PC-3 (cell line): ENCODE data around the gene TGFB3. TPM values are rescaled to one million over a fixed set of nuclear protein-coding genes. Genes with fewer than 3 reads are reported as not detected.

ENCODE experiments used
- ATAC-seq: fragments of 200-7000 bp; cut with Tn5 transposase; 2 replicates; pipeline ENCODE4 v1.9.1; 2020; ENCODE audit warnings: mild to moderate bottlenecking, moderate library complexity
- BruUV-seq: library from RNA; stranded (reverse); fragments of 400-500 nt; replicated peaks from 2 replicates; lab custom pipeline; 2021; lab: Mats Ljungman, UMichigan
- CTCF ChIA-PET: fragments of 300-600 bp; sonication (Branson Sonifier 250); formaldehyde crosslinking; loops from one replicate; lab custom pipeline; 2022; ENCODE audit warnings: antibody characterized with exemption; lab: Charles Lee
- POLR2A ChIA-PET: fragments of 300-600 bp; sonication (Branson Sonifier 250); formaldehyde crosslinking; loops from one replicate; lab custom pipeline; 2022; ENCODE audit warnings: antibody characterized with exemption; ENCODE audit not compliant: unreplicated experiment; lab: Charles Lee
- DNase-seq: peaks from one replicate; pipeline ENCODE4 v3.0.0-alpha.2; 2015
- H2AFZ ChIP-seq: fragments of 300-600 bp; sonication (generic); 2 replicates; pipeline ENCODE4 v1.6.0; 2016; ENCODE audit warnings: antibody characterized with exemption, low read length
- H3F3A ChIP-seq: fragments of 300-600 bp; sonication (generic); one replicate; pipeline ENCODE4 v1.6.0; 2017; ENCODE audit warnings: antibody characterized with exemption, low read length, control low read depth, mild to moderate bottlenecking; ENCODE audit not compliant: unreplicated experiment
- H3K27ac ChIP-seq: fragments of 300-600 bp; sonication (generic); 2 replicates; pipeline ENCODE4 v1.5.1; 2016; ENCODE audit warnings: mild to moderate bottlenecking, low read length
- H3K27me3 ChIP-seq: fragments of 300-600 bp; sonication (generic); 2 replicates; pipeline ENCODE4 v1.6.1; 2016; ENCODE audit warnings: low read length, mixed read lengths
- H3K36me3 ChIP-seq: fragments of 300-600 bp; sonication (generic); 2 replicates; pipeline ENCODE4 v1.6.1; 2016; ENCODE audit warnings: low read depth, mixed run types, low read length, mixed read lengths
- H3K4me1 ChIP-seq: fragments of 300-600 bp; sonication (generic); 2 replicates; pipeline ENCODE4 v1.5.1; 2016; ENCODE audit warnings: low read length; ENCODE audit not compliant: insufficient read depth
- H3K4me2 ChIP-seq: fragments of 300-600 bp; sonication (generic); 2 replicates; pipeline ENCODE4 v1.6.0; 2016; ENCODE audit warnings: low read length
- H3K4me3 ChIP-seq: fragments of 300-600 bp; sonication (generic); 2 replicates; pipeline ENCODE4 v1.5.1; 2016; ENCODE audit warnings: mild to moderate bottlenecking, low read length, mixed read lengths
- H3K79me2 ChIP-seq: fragments of 300-600 bp; sonication (generic); 2 replicates; pipeline ENCODE4 v1.6.1; 2017; ENCODE audit warnings: low read length, mixed read lengths
- H3K9ac ChIP-seq: fragments of 300-600 bp; sonication (generic); 2 replicates; pipeline ENCODE4 v1.6.0; 2016; ENCODE audit warnings: mild to moderate bottlenecking, low read length
- H3K9me2 ChIP-seq: fragments of 300-600 bp; sonication (generic); replicated peaks from 2 replicates; pipeline ENCODE4 v1.6.1; 2016; ENCODE audit warnings: mixed run types, low read length, mixed read lengths
- H3K9me3 ChIP-seq: fragments of 300-600 bp; sonication (generic); 2 replicates; pipeline ENCODE4 v1.6.1; 2016; ENCODE audit warnings: low read length, mixed read lengths
- H4K20me1 ChIP-seq: fragments of 300-600 bp; sonication (generic); 2 replicates; pipeline ENCODE4 v1.6.1; 2016; ENCODE audit warnings: low read length, mixed read lengths
- EZH2 ChIP-seq: fragments of 300-600 bp; sonication (generic); IDR thresholded peaks from one replicate; pipeline ENCODE4 v1.6.1; 2017; ENCODE audit warnings: antibody characterized with exemption, mild to moderate bottlenecking, low read length; ENCODE audit not compliant: unreplicated experiment
- EZH2phosphoT487 ChIP-seq: fragments of 300-600 bp; sonication (generic); IDR thresholded peaks from 2 replicates; pipeline ENCODE4 v1.6.1; 2018; ENCODE audit warnings: mild to moderate bottlenecking, antibody characterized with exemption, low read length, borderline replicate concordance
- intact Hi-C: fragments of 100-400 bp; cut with micrococcal nuclease; formaldehyde crosslinking; loops from 2 replicates; pipeline ENCODE4 v1.9.0; 2023
- total RNA-seq: library from RNA; depleted of rRNA; stranded (reverse); fragments of >200 nt; gene quantifications from 2 replicates; pipeline ENCODE4 v1.2.3, GENCODE V29; 2014
- TF ChIP-seq, protein P1 (sequence below): fragments of 300-600 bp; sonication (generic); conservative IDR thresholded peaks from 2 replicates; pipeline ENCODE4 v1.5.1; 2017; ENCODE audit warnings: antibody characterized with exemption, low read depth, mild to moderate bottlenecking, low read length

The TGFB3 gene
- total RNA-seq, 1 experiment from 2014 or later = 10.2 TPM

DNA sequence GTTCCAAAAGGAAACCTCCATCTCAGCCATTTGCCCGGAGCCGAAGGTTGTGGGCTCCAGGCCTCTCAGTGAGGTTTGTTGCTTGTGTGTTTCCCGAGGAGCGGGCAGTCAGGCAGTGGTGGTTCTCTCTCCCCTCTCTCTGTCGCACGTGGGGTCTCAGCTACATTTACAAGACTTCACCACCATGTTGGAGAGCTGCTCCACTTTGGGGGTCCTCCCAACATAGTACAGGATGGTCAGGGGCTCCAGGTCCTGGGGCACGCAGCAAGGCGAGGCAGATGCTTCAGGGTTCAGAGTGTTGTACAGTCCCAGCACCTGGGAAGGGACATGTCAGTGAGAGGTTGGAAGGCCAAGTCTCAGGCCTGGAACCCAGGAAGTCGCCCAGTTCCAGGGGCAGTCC is 22.8 kb downstream of the TGFB3 start:
- Histone ChIP-seq H3K79me2 (no peaks in the 10 kb centered on the region), H3K27me3 (no peaks in the 10 kb centered on the region), H3F3A (no peaks in the 10 kb centered on the region), H2AFZ (no peak overlapping the region), H3K9me3 (no peaks in the 10 kb centered on the region), H3K9me2 (no peaks in the 10 kb centered on the region), H3K4me2 (no peak overlapping the region), H3K27ac (no peak overlapping the region), H4K20me1 (no peaks in the 10 kb centered on the region), H3K9ac (no peak overlapping the region), H3K4me1 (no peaks in the 10 kb centered on the region), H3K4me3 (no peak overlapping the region), H3K36me3 (no peaks in the 10 kb centered on the region; the same call in 1 of the 2 replicates)
- DNase-seq (no peak), ATAC-seq (no peak)
- ChIA-PET POLR2A (no interaction called here), CTCF (no interaction called here)
- no TSS peak for BruUV-seq
- intact Hi-C loops = no loop called here
- TF ChIP-seq, protein P1, sequence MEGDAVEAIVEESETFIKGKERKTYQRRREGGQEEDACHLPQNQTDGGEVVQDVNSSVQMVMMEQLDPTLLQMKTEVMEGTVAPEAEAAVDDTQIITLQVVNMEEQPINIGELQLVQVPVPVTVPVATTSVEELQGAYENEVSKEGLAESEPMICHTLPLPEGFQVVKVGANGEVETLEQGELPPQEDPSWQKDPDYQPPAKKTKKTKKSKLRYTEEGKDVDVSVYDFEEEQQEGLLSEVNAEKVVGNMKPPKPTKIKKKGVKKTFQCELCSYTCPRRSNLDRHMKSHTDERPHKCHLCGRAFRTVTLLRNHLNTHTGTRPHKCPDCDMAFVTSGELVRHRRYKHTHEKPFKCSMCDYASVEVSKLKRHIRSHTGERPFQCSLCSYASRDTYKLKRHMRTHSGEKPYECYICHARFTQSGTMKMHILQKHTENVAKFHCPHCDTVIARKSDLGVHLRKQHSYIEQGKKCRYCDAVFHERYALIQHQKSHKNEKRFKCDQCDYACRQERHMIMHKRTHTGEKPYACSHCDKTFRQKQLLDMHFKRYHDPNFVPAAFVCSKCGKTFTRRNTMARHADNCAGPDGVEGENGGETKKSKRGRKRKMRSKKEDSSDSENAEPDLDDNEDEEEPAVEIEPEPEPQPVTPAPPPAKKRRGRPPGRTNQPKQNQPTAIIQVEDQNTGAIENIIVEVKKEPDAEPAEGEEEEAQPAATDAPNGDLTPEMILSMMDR = no peak
- TF ChIP-seq EZH2 (no peak), EZH2phosphoT487 (no peak)

DNA sequence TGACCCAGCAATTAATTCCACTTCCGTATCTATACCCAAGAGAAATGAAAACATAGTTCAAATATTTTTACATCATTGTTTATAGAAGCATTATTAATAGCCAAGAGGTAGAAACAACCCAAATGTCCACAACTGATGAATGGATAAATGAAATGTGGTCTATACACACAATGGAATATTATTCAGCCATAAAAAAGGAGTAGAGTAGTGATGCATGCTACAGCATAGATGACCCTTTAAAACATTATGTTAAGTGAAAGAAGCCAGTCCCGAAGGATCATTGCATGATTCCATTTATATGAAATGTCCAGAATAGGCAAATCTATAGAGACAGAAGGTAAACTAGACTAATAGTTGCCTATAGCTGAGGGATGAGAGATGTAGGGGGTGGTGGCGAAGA is 29.3 kb downstream of the TGFB3 start:
- ChIA-PET POLR2A (no interaction called here), CTCF (no interaction called here)
- Histone ChIP-seq H3K4me3 (no peak overlapping the region), H3F3A (no peaks in the 10 kb centered on the region), H3K4me1 (no peaks in the 10 kb centered on the region), H3K27ac (no peak overlapping the region), H3K79me2 (no peaks in the 10 kb centered on the region), H3K9ac (no peak overlapping the region), H2AFZ (no peak overlapping the region), H3K9me2 (no peaks in the 10 kb centered on the region), H3K27me3 (no peaks in the 10 kb centered on the region), H3K4me2 (no peak overlapping the region), H4K20me1 (no peaks in the 10 kb centered on the region), H3K9me3 (no peaks in the 10 kb centered on the region), H3K36me3 (no peaks in the 10 kb centered on the region)
- ATAC-seq = no peak
- no TSS peak for BruUV-seq
- no peak for DNase-seq
- intact Hi-C loops = no loop called here
- TF ChIP-seq EZH2phosphoT487 (no peak), EZH2 (no peak)
- TF ChIP-seq, protein P1 = no peak

DNA sequence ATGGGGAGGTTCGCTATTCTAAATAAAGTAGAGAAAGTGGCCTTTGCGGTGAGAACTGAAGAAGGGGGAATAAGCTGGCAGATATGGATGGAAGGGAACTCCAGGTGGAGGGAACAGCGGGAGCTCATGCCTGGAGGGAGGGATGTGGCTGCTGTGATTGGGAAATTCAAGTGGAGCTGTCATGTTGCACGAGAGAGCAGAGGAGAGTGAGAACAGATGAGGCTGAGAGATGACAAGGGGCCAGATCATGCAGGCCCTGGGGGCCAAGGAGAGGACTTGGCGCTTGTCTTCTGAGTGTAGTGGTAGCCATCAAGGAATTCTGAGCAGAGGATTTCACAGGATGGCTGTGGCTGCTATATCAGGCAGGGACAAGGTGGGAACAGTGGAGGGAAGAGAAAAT is 35.0 kb downstream of the TGFB3 start:
- H3K9me2 ChIP-seq = no peaks in the 10 kb centered on the region
- no peaks in the 10 kb centered on the region for H3K79me2 ChIP-seq
- H3K9ac ChIP-seq = no peak overlapping the region
- ATAC-seq (no peak), DNase-seq (no peak)
- H4K20me1 ChIP-seq = no peaks in the 10 kb centered on the region
- H3K4me3 ChIP-seq = no peak overlapping the region
- H3K36me3 ChIP-seq = no peaks in the 10 kb centered on the region
- CTCF ChIA-PET = no interaction called here
- intact Hi-C loops = no loop called here
- no peaks in the 10 kb centered on the region for H3F3A ChIP-seq
- H3K27me3 ChIP-seq = no peaks in the 10 kb centered on the region
- no peaks in the 10 kb centered on the region for H3K9me3 ChIP-seq
- no peaks in the 10 kb centered on the region for H3K4me1 ChIP-seq
- H3K4me2 ChIP-seq = no peak overlapping the region
- TF ChIP-seq EZH2 (no peak), EZH2phosphoT487 (no peak)
- TF ChIP-seq, protein P1 = no peak
- no peak overlapping the region for H2AFZ ChIP-seq
- BruUV-seq = no TSS peak
- H3K27ac ChIP-seq = no peak overlapping the region
- POLR2A ChIA-PET = no interaction called here
